GM12873 (cell line): ENCODE data around the gene CIAO2A.

Source experiments
- TF ChIP-seq, protein P1 (sequence below): IDR thresholded peaks from 2 replicates; pipeline ENCODE4 v1.5.1; 2012; ENCODE audit warnings: low read depth, mild to moderate bottlenecking, moderate library complexity, low read length, control low read depth; ENCODE audit not compliant: insufficient read depth; ENCODE audit errors: missing control alignments

Gene CIAO2A, protein sequence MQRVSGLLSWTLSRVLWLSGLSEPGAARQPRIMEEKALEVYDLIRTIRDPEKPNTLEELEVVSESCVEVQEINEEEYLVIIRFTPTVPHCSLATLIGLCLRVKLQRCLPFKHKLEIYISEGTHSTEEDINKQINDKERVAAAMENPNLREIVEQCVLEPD

DNA sequence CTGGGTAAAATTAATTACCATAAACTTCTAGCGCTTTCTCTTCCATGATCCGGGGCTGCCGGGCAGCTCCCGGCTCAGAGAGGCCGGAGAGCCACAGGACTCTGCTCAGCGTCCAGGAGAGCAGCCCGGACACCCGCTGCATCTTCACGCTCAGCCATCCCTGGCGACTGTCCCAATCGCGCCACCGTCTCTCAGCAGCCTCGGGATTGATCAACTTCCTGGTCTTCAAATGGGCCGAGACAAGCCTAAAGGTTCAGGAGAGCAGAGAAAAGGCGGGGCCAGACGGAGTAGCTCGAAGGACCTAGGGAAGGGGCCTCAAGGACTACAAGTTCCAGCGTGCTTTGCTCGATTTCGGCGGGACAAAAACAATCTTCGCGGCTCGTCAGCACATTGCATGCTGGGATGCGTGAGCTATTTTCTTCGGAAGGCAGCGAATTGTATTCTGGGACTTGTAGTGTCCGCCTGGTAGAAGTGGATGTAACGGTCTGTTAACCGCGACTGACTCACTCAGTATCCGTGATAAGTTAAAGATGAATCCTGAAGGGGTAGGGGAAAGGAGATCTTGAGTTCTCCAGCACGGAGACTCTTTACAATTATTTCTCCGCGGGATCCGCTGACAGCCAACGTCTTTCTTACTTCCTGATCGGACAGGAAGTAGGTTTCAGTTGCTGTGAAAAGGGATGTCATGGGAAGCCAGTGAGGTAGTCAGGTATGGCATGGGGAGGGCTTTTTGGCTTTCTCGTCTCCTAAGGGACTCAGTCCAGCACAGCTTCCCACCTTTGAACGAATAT lies at the start of gene CIAO2A:
Gene CIAO2A, minus strand, starts transcription at position 212 of the 791 bp plus-strand sequence. Its CDS starts 70 bp downstream, at position 142.
- TF ChIP-seq, protein P1, sequence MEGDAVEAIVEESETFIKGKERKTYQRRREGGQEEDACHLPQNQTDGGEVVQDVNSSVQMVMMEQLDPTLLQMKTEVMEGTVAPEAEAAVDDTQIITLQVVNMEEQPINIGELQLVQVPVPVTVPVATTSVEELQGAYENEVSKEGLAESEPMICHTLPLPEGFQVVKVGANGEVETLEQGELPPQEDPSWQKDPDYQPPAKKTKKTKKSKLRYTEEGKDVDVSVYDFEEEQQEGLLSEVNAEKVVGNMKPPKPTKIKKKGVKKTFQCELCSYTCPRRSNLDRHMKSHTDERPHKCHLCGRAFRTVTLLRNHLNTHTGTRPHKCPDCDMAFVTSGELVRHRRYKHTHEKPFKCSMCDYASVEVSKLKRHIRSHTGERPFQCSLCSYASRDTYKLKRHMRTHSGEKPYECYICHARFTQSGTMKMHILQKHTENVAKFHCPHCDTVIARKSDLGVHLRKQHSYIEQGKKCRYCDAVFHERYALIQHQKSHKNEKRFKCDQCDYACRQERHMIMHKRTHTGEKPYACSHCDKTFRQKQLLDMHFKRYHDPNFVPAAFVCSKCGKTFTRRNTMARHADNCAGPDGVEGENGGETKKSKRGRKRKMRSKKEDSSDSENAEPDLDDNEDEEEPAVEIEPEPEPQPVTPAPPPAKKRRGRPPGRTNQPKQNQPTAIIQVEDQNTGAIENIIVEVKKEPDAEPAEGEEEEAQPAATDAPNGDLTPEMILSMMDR = no peak

GRCh38 chr15:64143276-64143675 lies 49.6 kb upstream of the CIAO2A start:
- TF ChIP-seq, protein P1 = no peak

DNA sequence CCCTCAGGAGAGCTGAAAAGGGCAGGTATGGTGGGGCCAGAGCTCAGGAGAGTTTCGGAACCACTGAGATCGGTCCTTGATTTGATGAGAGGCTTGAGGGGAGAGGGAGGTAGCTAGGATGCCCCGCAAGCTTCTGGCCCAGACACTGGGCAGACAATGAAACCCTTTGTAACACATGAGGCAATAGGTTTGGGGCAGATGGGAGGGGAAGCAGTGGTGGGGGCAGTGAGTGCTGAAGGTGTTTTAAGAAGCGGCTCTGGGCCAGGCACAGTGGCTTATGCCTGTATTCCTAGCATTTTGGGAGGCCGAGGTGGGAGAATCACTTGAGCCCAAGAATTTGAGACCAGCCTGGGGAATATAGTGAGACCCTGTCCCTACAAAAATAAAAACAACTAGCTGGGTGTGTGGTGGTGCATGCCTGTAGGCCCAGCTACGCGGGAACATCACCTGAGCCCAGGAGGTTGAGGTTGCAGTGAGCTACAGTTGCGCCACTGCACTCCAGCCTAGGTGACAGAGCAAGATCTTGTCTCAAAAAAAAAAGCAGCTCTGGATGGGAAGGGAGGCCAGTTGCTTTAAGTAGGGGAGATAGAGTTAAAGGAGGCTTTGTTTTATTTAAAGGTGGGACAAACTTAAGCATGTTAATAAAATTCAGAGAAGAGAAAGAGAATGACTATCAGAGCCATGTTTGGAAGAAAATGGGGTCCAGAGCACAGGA lies 48.3 kb upstream of the CIAO2A start:
- TF ChIP-seq, protein P1 = no peak

DNA sequence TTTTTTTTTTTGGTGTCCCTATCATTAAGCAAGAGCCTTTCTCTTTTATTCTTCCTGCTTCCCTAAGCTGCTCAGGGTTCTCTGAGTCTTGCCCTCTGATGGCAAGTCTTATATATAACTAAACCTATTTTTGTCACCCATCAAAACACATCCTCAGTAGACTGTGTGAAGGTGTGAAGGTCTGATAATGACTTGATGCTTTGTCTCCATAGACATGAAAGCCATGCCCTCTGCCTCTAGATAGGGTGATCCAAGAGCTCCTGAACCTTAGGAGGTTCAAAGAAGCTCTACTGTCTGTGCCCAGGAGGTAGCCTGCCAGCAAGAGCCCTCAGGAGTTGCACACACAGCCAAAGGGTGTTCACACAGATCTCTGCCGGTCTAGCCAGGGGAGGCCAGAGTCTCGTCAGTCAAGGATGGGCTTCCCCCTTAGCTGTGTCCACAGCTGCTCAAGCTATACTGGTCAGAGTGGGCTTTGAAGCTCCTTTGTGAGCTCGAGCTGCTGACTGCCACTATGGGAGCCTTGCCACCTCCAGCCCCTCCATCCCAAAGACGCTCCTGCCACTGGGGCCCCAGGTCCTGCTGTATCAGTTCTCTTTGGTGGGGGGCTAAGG lies 44.8 kb upstream of the CIAO2A start:
- TF ChIP-seq, protein P1 = no peak

- TF ChIP-seq, protein P1 = peak; percentile 18
Observed at GRCh38 chr15:64137226-64137833, 43.7 kb upstream of the CIAO2A start.

- TF ChIP-seq, protein P1 = no peak
Observed at GRCh38 chr15:64136347-64136746, 42.7 kb upstream of the CIAO2A start.
